ENCODE results near the gene LCN2. TPM values are rescaled to one million over a fixed set of nuclear protein-coding genes. Genes with fewer than 3 reads are reported as not detected.
A peak's percentile ranks its signal among the peaks of the same experiment; 100 is the strongest.

LCN2 gene
- total RNA-seq, 2 donors from 2014 or later = 9.3 TPM; not detected in 1

DNA sequence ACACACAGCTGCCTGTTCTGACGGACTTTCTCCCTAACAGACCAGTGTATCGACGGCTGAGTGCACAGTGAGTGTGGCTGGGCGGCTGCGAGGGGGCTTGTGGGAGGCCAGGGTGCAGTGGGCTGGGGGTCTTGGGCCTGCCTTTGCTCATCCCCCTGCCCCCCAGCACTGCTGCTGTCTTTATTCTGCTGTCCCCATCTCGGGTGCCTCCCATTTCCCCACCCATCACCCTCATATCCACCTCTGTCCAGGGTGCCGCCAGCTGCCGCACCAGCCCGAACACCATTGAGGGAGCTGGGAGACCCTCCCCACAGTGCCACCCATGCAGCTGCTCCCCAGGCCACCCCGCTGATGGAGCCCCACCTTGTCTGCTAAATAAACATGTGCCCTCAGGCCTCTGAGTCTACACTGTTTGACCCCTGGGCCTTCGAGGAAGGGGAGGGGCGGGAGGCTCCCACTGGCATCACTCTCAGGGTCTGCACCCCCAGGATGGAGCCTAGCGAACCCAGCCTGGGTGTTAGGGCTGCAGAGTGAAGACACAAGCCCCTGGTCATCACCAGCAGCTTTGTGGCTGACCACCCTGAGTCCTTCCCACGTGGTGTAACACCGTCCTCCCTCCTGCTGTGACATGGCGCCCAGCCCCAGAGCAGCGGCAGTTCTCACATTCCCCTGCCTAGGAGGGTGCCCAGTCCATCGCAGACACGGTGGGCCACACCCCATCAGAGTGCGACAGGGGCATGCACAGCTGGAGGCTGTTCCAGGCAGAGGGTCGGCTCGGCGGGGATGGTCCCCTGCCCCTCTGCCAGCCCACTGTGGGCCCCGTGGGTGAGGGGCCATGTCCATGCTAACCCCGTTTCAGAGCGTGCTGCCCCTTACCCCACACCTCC, 4.0 kb downstream of the LCN2 start:
- H3K27me3 Mint-ChIP-seq = no peaks in the 10 kb centered on the region
- no peaks in the 10 kb centered on the region for H3K9me3 ChIP-seq (ENCODE audit: control insufficient read depth, low read length, poor library complexity, severe bottlenecking)
- no peak overlapping the region for H3K27ac Mint-ChIP-seq
- H3K4me1 Mint-ChIP-seq = peaks cover 11% of the 10 kb centered on the region
- DNase-seq (no peak), ATAC-seq (no peak)
- H3K36me3 Mint-ChIP-seq (ENCODE audit: low read depth) = no peaks in the 10 kb centered on the region
- H3K4me3 Mint-ChIP-seq = no peak overlapping the region

DNA sequence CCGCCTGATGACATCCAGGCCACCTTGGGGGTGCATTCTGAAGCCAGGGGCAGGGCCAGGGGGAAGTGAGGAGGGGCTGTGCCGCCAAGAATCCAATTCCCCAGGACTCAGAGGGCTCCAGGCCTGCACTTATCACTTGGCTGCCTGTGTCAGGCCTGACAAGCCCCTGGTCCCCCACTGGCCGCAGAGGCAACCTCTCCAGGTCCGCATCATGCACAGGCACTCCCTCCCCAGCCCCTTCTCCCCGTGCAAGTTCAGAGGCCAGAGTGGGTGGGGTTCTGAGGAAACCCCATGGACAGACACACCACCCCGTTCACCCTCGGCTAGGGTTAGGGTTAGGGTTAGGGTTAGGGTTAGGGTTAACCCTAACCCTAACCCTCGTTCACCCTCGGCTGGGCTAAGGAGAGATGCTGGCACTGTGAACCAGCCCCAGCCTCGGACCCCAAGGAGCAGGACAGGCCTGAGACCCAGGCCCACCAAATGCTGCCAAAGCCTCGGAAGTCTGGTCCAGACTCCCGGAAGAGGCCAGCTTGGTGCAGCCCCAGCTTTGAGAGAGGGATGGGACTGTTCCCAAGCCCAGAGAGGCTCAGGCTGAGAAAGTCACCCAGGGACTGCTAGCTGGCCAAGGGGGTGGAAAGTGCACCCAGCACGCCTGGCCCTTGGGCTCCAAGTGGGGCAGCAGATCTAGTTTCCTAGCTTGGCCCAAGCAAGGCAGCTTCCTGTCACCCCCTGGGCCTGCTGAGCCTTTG, 4.9 kb downstream of the LCN2 start:
- H3K9me3 ChIP-seq (ENCODE audit: control insufficient read depth, low read length, poor library complexity, severe bottlenecking) = no peaks in the 10 kb centered on the region
- no peak overlapping the region for H3K4me3 Mint-ChIP-seq
- DNase-seq (no peak), ATAC-seq (no peak)
- H3K4me1 Mint-ChIP-seq = peaks cover 10% of the 10 kb centered on the region
- H3K36me3 Mint-ChIP-seq (ENCODE audit: low read depth) = no peaks in the 10 kb centered on the region
- H3K27me3 Mint-ChIP-seq = no peaks in the 10 kb centered on the region
- no peak overlapping the region for H3K27ac Mint-ChIP-seq

DNA sequence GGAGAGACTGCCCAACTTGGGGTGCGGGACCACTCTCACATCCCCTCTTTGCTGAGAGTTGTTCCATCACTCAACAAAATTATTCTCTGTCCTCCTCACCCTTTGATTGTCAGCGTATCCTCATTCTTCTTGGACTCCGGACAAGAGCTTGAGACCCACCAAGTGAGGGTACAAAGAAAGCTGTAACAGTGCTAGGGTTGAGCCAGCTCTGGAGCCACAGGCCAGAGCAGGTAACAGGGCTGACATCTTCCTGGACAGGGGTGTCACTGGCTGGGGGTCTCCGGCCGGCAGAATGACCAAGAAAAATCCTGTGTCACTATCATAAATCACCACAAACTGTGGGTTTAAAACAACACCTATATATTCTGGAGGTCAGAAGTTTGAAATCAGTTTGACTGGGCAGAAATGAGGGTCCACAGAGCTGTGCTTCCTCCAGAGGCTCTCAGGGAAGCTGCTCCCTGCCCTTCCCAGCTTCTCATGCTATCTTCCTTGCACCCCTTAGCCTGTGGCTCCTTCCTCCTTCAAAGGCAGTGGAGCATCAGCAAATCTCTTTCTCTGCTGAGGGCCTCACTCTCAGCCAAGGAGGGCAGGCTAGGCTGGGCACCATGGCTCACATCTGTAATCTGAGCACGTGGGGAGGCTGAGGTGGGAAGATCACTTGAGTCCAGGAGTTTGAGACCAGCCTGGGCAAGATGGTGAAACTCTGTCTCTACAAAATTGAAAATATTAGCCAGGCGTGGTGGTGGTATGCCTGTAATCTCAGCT, 6.7 kb downstream of the LCN2 start:
- ATAC-seq (no peak), DNase-seq (no peak)
- Mint-ChIP-seq H3K4me3 (no peak overlapping the region), H3K4me1 (peaks cover 5% of the 10 kb centered on the region), H3K36me3 (ENCODE audit: low read depth) (no peaks in the 10 kb centered on the region), H3K27me3 (no peaks in the 10 kb centered on the region), H3K27ac (peak overlapping the region; percentile 29)
- no peaks in the 10 kb centered on the region for H3K9me3 ChIP-seq (ENCODE audit: control insufficient read depth, low read length, poor library complexity, severe bottlenecking)

GRCh38 chr9:128159522-128159783, 10.2 kb downstream of the LCN2 start:
- peaks cover 2% of the 10 kb centered on the region for H3K36me3 Mint-ChIP-seq (ENCODE audit: low read depth)
- peak overlapping the region; percentile 87 for H3K4me3 Mint-ChIP-seq
- H3K27ac Mint-ChIP-seq = peak overlapping the region; percentile 68
- no peaks in the 10 kb centered on the region for H3K27me3 Mint-ChIP-seq
- no peaks in the 10 kb centered on the region for H3K9me3 ChIP-seq (ENCODE audit: control insufficient read depth, low read length, poor library complexity, severe bottlenecking)
- DNase-seq = peak; percentile 39 to 60 (median 40)
- ATAC-seq = peak; percentile 62
- H3K4me1 Mint-ChIP-seq = peaks cover 14% of the 10 kb centered on the region

DNA sequence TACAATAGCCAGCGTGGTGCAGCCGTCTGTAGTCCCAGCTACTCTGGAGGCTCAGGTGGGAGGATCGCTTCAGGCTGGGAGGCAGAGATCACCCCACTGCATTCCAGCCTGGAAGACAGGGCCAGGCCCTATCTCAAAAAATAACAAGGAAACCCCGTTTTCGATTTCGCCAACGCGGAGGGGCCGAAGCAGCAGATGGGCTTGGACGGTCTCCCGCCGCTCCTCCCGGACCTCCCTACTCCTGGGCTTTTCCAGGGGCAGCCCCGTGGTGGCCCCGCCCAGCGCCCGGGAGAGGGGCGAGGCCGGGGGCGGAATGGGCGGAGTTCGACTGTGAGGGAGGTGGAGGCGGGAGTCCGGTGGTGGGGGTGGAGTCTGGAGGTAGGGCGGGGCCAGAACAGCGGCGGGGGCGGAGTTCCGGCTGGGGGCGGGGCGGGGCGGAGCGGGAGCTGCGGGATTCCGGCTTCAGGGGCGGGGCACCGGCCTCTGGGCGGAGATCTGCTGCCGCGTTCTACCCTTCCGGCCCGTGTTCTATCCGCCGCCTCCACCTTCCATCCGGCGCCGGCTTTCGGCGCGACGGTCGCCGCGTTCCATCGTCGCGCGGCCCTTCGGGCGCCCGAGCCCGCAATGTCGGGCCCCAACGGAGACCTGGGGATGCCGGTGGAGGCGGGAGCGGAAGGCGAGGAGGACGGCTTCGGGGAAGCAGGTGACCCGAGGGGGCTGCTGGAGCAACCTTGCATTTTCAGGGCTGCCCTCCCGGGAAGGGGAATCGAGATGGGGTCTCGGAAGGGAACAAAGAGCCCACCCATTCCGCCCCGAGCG, 10.7 kb downstream of the LCN2 start, which contains the start of gene BBLN:
TSS of gene BBLN (plus strand) at position 482 of the 819 bp plus-strand sequence. CDS start at position 625, 143 bp downstream.
- peak; percentile 86 for ATAC-seq

GRCh38 chr9:128160603-128160987, 11.3 kb downstream of the LCN2 start:
- DNase-seq (peak in 1 of 3 donors; percentile 23), ATAC-seq (no peak)
- H3K27me3 Mint-ChIP-seq = no peaks in the 10 kb centered on the region
- peaks cover 14% of the 10 kb centered on the region for H3K4me1 Mint-ChIP-seq
- no peaks in the 10 kb centered on the region for H3K9me3 ChIP-seq (ENCODE audit: control insufficient read depth, low read length, poor library complexity, severe bottlenecking)
- peak overlapping the region; percentile 87 for H3K4me3 Mint-ChIP-seq
- H3K36me3 Mint-ChIP-seq (ENCODE audit: low read depth) = peaks cover 2% of the 10 kb centered on the region
- peak overlapping the region; percentile 68 for H3K27ac Mint-ChIP-seq

More for the DNA sequence above, 10.7 kb downstream of the LCN2 start, which contains the start of gene BBLN:
- peak within 1 kb of the TSS; percentile 87 for H3K4me3 Mint-ChIP-seq
- H3K36me3 Mint-ChIP-seq (ENCODE audit: low read depth) = peaks cover 2% of the 10 kb centered on the region
- H3K4me1 Mint-ChIP-seq = peaks cover 14% of the 10 kb centered on the region
- peak within 1 kb of the TSS; percentile 68 for H3K27ac Mint-ChIP-seq
- DNase-seq = peak; percentile 79 to 92 (median 90)
- no peaks in the 10 kb centered on the region for H3K9me3 ChIP-seq (ENCODE audit: control insufficient read depth, low read length, poor library complexity, severe bottlenecking)
- no peaks in the 10 kb centered on the region for H3K27me3 Mint-ChIP-seq

- no peaks in the 10 kb centered on the region for H3K9me3 ChIP-seq (ENCODE audit: control insufficient read depth, low read length, poor library complexity, severe bottlenecking)
- Mint-ChIP-seq H3K4me1 (peaks cover 16% of the 10 kb centered on the region), H3K27ac (no peak overlapping the region), H3K4me3 (peak overlapping the region; percentile 87), H3K27me3 (no peaks in the 10 kb centered on the region), H3K36me3 (ENCODE audit: low read depth) (peaks cover 2% of the 10 kb centered on the region)
- no peak for DNase-seq
- no peak for ATAC-seq
Measured at GRCh38 chr9:128161215-128161902, 12.1 kb downstream of the LCN2 start.

- Mint-ChIP-seq H3K27ac (no peak overlapping the region), H3K27me3 (no peaks in the 10 kb centered on the region), H3K36me3 (ENCODE audit: low read depth) (peaks cover 4% of the 10 kb centered on the region), H3K4me3 (peak overlapping the region; percentile 28), H3K4me1 (peaks cover 18% of the 10 kb centered on the region)
- H3K9me3 ChIP-seq (ENCODE audit: control insufficient read depth, low read length, poor library complexity, severe bottlenecking) = no peaks in the 10 kb centered on the region
- DNase-seq = no peak
- ATAC-seq = no peak
Measured at GRCh38 chr9:128162215-128163026, 13.2 kb downstream of the LCN2 start.

- H3K4me3 Mint-ChIP-seq = no peak overlapping the region
- H3K36me3 Mint-ChIP-seq (ENCODE audit: low read depth) = peaks cover 4% of the 10 kb centered on the region
- H3K9me3 ChIP-seq (ENCODE audit: control insufficient read depth, low read length, poor library complexity, severe bottlenecking) = no peaks in the 10 kb centered on the region
- no peak for ATAC-seq
- H3K4me1 Mint-ChIP-seq = peaks cover 18% of the 10 kb centered on the region
- no peak overlapping the region for H3K27ac Mint-ChIP-seq
- H3K27me3 Mint-ChIP-seq = no peaks in the 10 kb centered on the region
- DNase-seq = no peak
Measured at GRCh38 chr9:128163027-128163515, 13.8 kb downstream of the LCN2 start.

DNA sequence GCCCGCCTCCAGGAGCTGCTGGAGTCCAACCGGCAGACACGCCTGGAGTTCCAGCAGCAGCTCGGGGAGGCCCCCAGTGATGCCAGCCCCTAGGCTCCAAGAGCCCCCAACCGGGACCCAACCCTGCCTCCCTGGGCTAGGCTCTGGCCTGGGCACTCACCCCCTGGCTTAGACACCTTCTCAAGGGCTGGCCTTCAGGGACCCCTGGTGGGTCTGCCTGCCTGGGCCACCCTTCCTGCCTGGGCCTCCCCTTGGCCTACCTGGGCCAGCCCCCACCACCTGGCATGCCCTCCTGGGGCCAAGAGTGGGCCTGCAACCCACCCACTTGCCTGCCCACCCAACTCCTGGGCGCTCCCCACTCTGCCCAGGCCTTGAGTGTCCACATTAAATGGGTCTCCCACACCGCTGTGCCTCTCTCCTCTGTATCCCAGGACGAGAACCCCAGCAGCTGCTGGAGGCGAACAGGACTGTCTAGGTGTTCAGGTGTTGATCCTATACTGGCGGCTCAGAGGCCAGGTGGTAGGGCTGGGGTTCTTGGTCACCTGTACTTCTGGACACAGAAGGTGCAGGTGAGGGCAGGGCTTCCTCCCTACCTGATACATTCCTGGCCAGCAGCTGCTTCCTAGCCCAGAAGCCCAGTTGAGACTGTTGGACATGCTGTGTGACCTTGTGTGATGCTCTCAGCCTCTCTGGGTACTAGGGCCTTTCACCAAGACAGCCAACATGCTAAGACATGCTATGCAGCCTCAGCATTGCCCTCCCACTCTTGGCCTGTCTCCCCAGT, 14.5 kb downstream of the LCN2 start:
- no peak for ATAC-seq
- Mint-ChIP-seq H3K4me1 (peaks cover 21% of the 10 kb centered on the region), H3K27ac (no peak overlapping the region), H3K36me3 (ENCODE audit: low read depth) (peaks cover 4% of the 10 kb centered on the region), H3K27me3 (no peaks in the 10 kb centered on the region), H3K4me3 (no peak overlapping the region)
- no peak for DNase-seq
- no peaks in the 10 kb centered on the region for H3K9me3 ChIP-seq (ENCODE audit: control insufficient read depth, low read length, poor library complexity, severe bottlenecking)
